T-cell (primary cell): ENCODE results near the gene S100P. TPM values are rescaled to one million over a fixed set of nuclear protein-coding genes. Genes with fewer than 3 reads are reported as not detected.

Experiments
- ATAC-seq, 4 experiments: fragments of 200-7000 bp in 3 of 4; fragments of 150-1000 bp in 1 of 4; cut with Tn5 transposase; replicated peaks in 1 of 4; 1 replicate in 3 of 4; 2 replicates in 1 of 4; pipeline ENCODE4 v1.10.0; 2021; ENCODE audit warnings: moderate library complexity in 3 of 4, mild to moderate bottlenecking in 2 of 4, moderate number of reproducible peaks in 1 of 4
- CTCF ChIA-PET, 2 donors: fragments of 300-600 bp; sonication (Branson Sonifier 250); formaldehyde crosslinking; loops; one replicate each; lab custom pipeline; 2022; ENCODE audit warnings: antibody characterized with exemption in 2 of 2; lab: Charles Lee
- POLR2A ChIA-PET, 2 donors: fragments of 300-600 bp; sonication (Branson Sonifier 250); formaldehyde crosslinking; loops; one replicate each; lab custom pipeline; 2022; ENCODE audit warnings: antibody characterized with exemption in 2 of 2; lab: Charles Lee
- DNase-seq, 35 experiments: peaks; one replicate each; pipeline versions ENCODE4 v3.0.0 to v3.0.0-alpha.2; 2013 to 2023
- H3K27ac ChIP-seq: one replicate; pipeline ENCODE4 v1.5.1; 2013; ENCODE audit warnings: low read length
- H3K27me3 ChIP-seq, 2 experiments: replicated peaks in 1 of 2; 1 replicate in 1 of 2; 2 replicates in 1 of 2; pipeline versions ENCODE4 v1.6.1 to v1.7.0; 2013; ENCODE audit warnings: low read length in 1 of 2, mixed read lengths in 1 of 2; ENCODE audit not compliant: control insufficient read depth in 2 of 2, insufficient read depth in 2 of 2; ENCODE audit errors: extremely low read depth in 1 of 2
- H3K36me3 ChIP-seq, 2 donors: 1 replicate in 1 of 2; 2 replicates in 1 of 2; pipeline versions ENCODE4 v1.6.1 to v1.7.0; 2013; ENCODE audit warnings: low read length in 1 of 2; ENCODE audit not compliant: control insufficient read depth in 2 of 2, insufficient read depth in 1 of 2; ENCODE audit errors: extremely low read depth in 1 of 2
- H3K4me1 ChIP-seq, 2 experiments: 1 replicate in 1 of 2; 2 replicates in 1 of 2; pipeline versions ENCODE4 v1.6.1 to v1.7.0; 2013; ENCODE audit warnings: low read length in 2 of 2, mixed read lengths in 1 of 2; ENCODE audit not compliant: insufficient read depth in 2 of 2, control insufficient read depth in 1 of 2; ENCODE audit errors: extremely low read depth in 1 of 2
- H3K4me3 ChIP-seq, 2 donors: 1 replicate in 1 of 2; 2 replicates in 1 of 2; pipeline versions ENCODE4 v1.5.1 to v1.7.0; 2013; ENCODE audit warnings: mild to moderate bottlenecking in 2 of 2, low read length in 1 of 2, moderate library complexity in 1 of 2; ENCODE audit not compliant: control insufficient read depth in 1 of 2; ENCODE audit errors: extremely low read depth in 1 of 2
- H3K9me3 ChIP-seq: 2 replicates; pipeline ENCODE4 v1.7.0; 2013
- H3K27ac Mint-ChIP-seq, 2 donors: one replicate each; pipeline ENCODE4 v1.8.0; 2020 to 2021; ENCODE audit warnings: mild to moderate bottlenecking in 2 of 2, mixed read lengths in 2 of 2
- H3K27me3 Mint-ChIP-seq, 2 donors: one replicate each; pipeline ENCODE4 v1.8.0; 2021 to 2022; ENCODE audit warnings: mixed read lengths in 2 of 2
- H3K36me3 Mint-ChIP-seq: one replicate; pipeline ENCODE4 v1.8.0; 2021; ENCODE audit warnings: mixed read lengths
- H3K4me1 Mint-ChIP-seq, 3 donors: one replicate each; pipeline ENCODE4 v1.8.0; 2020 to 2022; ENCODE audit warnings: mixed read lengths in 3 of 3, mild to moderate bottlenecking in 1 of 3
- H3K4me3 Mint-ChIP-seq, 3 donors: one replicate each; pipeline ENCODE4 v1.8.0; 2020 to 2022; ENCODE audit warnings: mild to moderate bottlenecking in 3 of 3, mixed read lengths in 3 of 3, moderate library complexity in 3 of 3
- H3K9me3 Mint-ChIP-seq, 3 donors: one replicate each; pipeline ENCODE4 v1.8.0; 2020 to 2022; ENCODE audit warnings: mixed read lengths in 3 of 3
- WGBS: methylation state at CpG from one replicate; pipeline ENCODE4 v1.1.5; 2013; ENCODE audit warnings: missing lambda C conversion rate; ENCODE audit not compliant: insufficient coverage; 5-methylcytosine and 5-hydroxymethylcytosine counted together
- total RNA-seq, 35 experiments: library from RNA in 6 of 35; stranded (reverse) in 6 of 35; fragments of 120-200 nt in 1 of 35; gene quantifications; one replicate each; pipeline versions ENCODE4 v1.2.1 to v1.2.4 and lab custom pipeline; 2013 to 2026

S100P gene
- total RNA-seq, 5 donors from 2014 or later (not counting 1 experiment from before 2014, with no cell fraction given) = 0.70 to 3.8 (median 1.9) TPM; not detected in 1

DNA sequence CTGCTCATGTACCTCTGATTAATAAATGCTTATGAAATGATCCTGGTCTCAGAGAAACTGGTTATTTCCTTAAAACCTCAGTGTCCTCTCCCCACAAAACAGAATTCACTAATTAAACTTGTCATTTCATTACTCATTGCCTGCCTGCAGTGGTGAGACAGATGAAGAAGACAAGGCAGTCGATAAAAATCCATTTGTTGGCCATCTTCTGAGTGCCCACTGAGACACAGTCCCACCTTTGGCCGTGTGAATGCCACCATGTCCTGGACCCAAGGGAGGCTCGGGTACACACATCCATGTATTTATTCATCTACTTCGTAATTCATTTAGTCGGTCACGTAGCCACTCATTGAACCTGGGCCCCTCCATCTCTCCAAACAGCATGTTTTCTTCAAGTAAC lies 3.5 kb downstream of the S100P start:
- ChIA-PET CTCF (interaction anchor here (1.4 to 2.2 kb wide), 2 partner anchors 22 kb away, joined by 4 to 37 read pairs; no protein-coding TSS in a partner anchor), POLR2A (interaction anchor here in 1 of 2 donors (1.3 kb wide), 1 partner anchor 23 kb away, joined by 4 read pairs; a partner anchor contains a TSS)
- 100% methylated on average over 1 of the region's 6 CpGs for WGBS
- peak overlapping the region; percentile 95 to 97 for H3K27ac Mint-ChIP-seq
- Histone ChIP-seq H3K36me3 (peaks cover 0 to 9% of the 10 kb centered on the region in 2 donors), H3K27me3 (no peaks in the 10 kb centered on the region), H3K9me3 (no peaks in the 10 kb centered on the region), H3K27ac (peak overlapping the region; percentile 87), H3K4me1 (peaks cover 67 to 84% of the 10 kb centered on the region in 2 experiments), H3K4me3 (no peak overlapping the region)
- ATAC-seq (no peak), DNase-seq (no peak)
- H3K4me3 Mint-ChIP-seq = peak overlapping the region in 1 of 3 donors; percentile 65
- peaks cover 14% of the 10 kb centered on the region for H3K36me3 Mint-ChIP-seq
- H3K4me1 Mint-ChIP-seq = peaks cover 69 to 84% (median 77%) of the 10 kb centered on the region in 3 donors
- H3K9me3 Mint-ChIP-seq = no peaks in the 10 kb centered on the region
- no peaks in the 10 kb centered on the region for H3K27me3 Mint-ChIP-seq

DNA sequence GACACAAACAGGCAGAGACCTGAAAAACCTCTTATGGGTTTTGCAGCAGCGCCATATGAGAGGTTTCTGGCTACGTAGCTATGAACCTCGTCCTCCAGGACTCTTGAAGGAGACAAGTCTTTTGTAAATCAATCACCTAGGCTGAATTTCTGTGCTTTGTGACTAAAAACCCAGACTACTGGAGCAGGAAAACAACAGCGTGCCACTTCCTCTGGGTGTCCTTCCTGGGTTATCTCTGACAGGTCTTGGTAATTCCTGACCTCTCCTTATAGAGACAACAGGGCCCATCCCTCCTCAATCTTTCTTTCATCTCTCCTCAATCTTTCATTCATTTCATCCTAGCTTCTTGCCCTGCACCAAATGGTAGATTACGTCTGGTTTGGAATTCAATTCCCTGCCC lies 5.7 kb downstream of the S100P start:
- CTCF ChIA-PET = interaction anchor here (0.6 to 2.1 kb wide), 4 partner anchors 24 to 346 kb away, joined by 3 to 13 read pairs (median 3); a partner anchor contains a TSS

DNA sequence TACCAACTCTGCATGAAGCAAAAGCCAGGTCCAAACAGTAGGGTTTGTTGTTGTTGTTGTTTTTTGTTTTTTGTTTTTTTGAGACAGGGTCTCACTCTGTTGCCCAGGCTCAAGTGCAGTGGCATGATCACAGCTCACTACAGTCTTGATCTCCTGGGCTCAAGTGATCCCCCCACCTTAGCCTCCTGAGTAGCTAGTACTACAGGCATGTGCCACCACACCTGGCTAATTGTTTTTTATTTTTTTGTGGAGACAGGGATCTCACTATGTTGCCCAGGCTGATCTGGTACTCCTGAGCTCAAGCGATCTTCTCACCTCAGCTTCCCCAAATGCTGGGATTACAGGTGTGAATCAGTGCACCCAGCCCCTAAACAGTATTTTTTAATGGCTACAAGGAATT lies 6.2 kb downstream of the S100P start:
- H3K36me3 Mint-ChIP-seq = peaks cover 34% of the 10 kb centered on the region
- peak overlapping the region; percentile 95 to 97 for H3K27ac Mint-ChIP-seq
- Histone ChIP-seq H3K27me3 (no peaks in the 10 kb centered on the region), H3K36me3 (peaks cover 0 to 19% of the 10 kb centered on the region in 2 donors), H3K4me3 (no peak overlapping the region), H3K4me1 (peaks cover 44 to 56% of the 10 kb centered on the region in 2 experiments), H3K9me3 (no peaks in the 10 kb centered on the region), H3K27ac (peak overlapping the region; percentile 64)
- no peaks in the 10 kb centered on the region for H3K9me3 Mint-ChIP-seq
- no CpG with 5 or more reads among the region's 1 CpG for WGBS
- ATAC-seq = no peak
- CTCF ChIA-PET = interaction anchor here (1.0 to 2.1 kb wide), 4 partner anchors 19 to 25 kb away, joined by 3 to 13 read pairs (median 4); a partner anchor contains a TSS
- no peak for DNase-seq
- POLR2A ChIA-PET = interaction anchor here in 1 of 2 donors (0.8 to 1.1 kb wide), 3 partner anchors 17 to 25 kb away, joined by 3 read pairs; no protein-coding TSS in a partner anchor
- H3K4me3 Mint-ChIP-seq = peak overlapping the region in 2 of 3 donors; percentile 2 to 62
- H3K4me1 Mint-ChIP-seq = peaks cover 58 to 77% (median 68%) of the 10 kb centered on the region in 3 donors
- no peaks in the 10 kb centered on the region for H3K27me3 Mint-ChIP-seq

More for the DNA sequence above, 5.7 kb downstream of the S100P start:
- DNase-seq (no peak), ATAC-seq (no peak)
- Histone ChIP-seq H3K4me3 (no peak overlapping the region), H3K27me3 (no peaks in the 10 kb centered on the region), H3K27ac (peak overlapping the region; percentile 64), H3K4me1 (peaks cover 45 to 61% of the 10 kb centered on the region in 2 experiments), H3K9me3 (no peaks in the 10 kb centered on the region), H3K36me3 (peaks cover 0 to 17% of the 10 kb centered on the region in 2 donors)
- Mint-ChIP-seq H3K27me3 (no peaks in the 10 kb centered on the region), H3K27ac (peak overlapping the region; percentile 95 to 97), H3K4me3 (peak overlapping the region; percentile 2 to 62 (median 5)), H3K9me3 (no peaks in the 10 kb centered on the region), H3K36me3 (peaks cover 28% of the 10 kb centered on the region), H3K4me1 (peaks cover 58 to 77% (median 68%) of the 10 kb centered on the region in 3 donors)
- 64% methylated on average over 5 of the region's 5 CpGs for WGBS
- POLR2A ChIA-PET = interaction anchor here in 1 of 2 donors (0.8 to 1.1 kb wide), 3 partner anchors 17 to 24 kb away, joined by 3 read pairs; no protein-coding TSS in a partner anchor

DNA sequence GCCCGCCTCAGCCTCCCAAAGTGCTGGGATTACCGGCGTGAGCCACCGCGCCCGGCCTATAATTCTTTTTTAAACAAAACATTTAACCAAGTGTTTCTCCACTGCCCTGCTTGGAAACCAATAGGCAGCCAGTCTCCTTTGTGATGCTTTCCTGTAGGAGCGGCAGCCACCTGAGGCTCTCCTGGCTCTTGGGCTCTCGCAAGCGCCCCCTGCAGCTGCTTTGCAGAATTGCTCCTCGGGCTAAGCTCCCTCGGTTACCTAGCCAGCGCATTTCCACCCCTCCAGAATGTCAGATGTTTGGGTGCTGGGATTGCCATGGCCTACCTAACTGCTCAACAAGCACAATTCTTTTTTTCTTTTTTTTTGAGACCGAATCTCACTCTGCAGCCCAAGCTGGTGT lies 7.7 kb downstream of the S100P start:
- H3K27ac Mint-ChIP-seq = peak overlapping the region in 1 of 2 donors; percentile 15

DNA sequence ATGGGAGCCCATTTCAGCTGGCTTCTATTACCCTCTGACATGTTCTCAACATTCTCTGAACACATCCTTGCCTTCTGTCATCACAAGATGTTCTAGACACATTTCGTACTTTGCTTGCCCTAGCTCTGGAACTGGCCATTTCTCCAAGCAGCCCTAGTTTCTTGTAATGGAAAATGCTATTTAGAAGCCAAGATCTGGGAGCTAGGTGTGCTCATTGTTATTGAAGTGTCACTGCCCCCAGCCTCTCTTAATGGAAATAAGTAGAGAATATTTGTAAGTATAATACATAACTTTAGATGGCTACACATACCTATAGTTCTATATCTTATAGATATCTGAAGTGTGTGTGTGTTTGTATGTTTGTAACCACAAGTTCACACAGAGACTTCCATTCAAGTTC lies 9.1 kb downstream of the S100P start:
- CTCF ChIA-PET = interaction anchor here (1.7 to 1.8 kb wide), 2 partner anchors 27 to 28 kb away, joined by 7 to 18 read pairs; no protein-coding TSS in a partner anchor
- Histone ChIP-seq H3K36me3 (peaks cover 0 to 34% of the 10 kb centered on the region in 2 donors), H3K4me3 (no peak overlapping the region), H3K27ac (no peak overlapping the region), H3K4me1 (peaks cover 40 to 43% of the 10 kb centered on the region in 2 experiments), H3K27me3 (no peaks in the 10 kb centered on the region), H3K9me3 (no peaks in the 10 kb centered on the region)
- H3K4me3 Mint-ChIP-seq = no peak overlapping the region
- whole genome bisulfite sequencing = no CpG with 5 or more reads among the region's 1 CpG
- no peak for DNase-seq
- no peaks in the 10 kb centered on the region for H3K9me3 Mint-ChIP-seq
- H3K27me3 Mint-ChIP-seq = no peaks in the 10 kb centered on the region
- H3K4me1 Mint-ChIP-seq = peaks cover 63 to 80% (median 73%) of the 10 kb centered on the region in 3 donors
- peak overlapping the region; percentile 56 to 70 for H3K27ac Mint-ChIP-seq
- no peak for ATAC-seq
- POLR2A ChIA-PET = no interaction called here
- H3K36me3 Mint-ChIP-seq = peaks cover 56% of the 10 kb centered on the region

More for the DNA sequence above, 7.7 kb downstream of the S100P start:
- Mint-ChIP-seq H3K9me3 (no peaks in the 10 kb centered on the region), H3K27me3 (no peaks in the 10 kb centered on the region), H3K4me1 (peaks cover 59 to 77% (median 69%) of the 10 kb centered on the region in 3 donors), H3K36me3 (peaks cover 45% of the 10 kb centered on the region), H3K4me3 (no peak overlapping the region)
- peaks cover 39 to 43% of the 10 kb centered on the region in 2 experiments for H3K4me1 ChIP-seq
- ChIA-PET CTCF (interaction anchor here (0.7 to 1.8 kb wide), 6 partner anchors 8 to 39 kb away, joined by 3 to 18 read pairs (median 4); partner anchors contain the start of gene MRFAP1L1 (in 1 of the 2)), POLR2A (no interaction called here)
- H3K27me3 ChIP-seq = no peaks in the 10 kb centered on the region
- WGBS = 74% methylated on average over 6 of the region's 13 CpGs
- no peaks in the 10 kb centered on the region for H3K9me3 ChIP-seq
- DNase-seq = peak in 13 of 35 experiments; percentile 15 to 65 (median 37)
- no peak overlapping the region for H3K4me3 ChIP-seq
- peaks cover 0 to 25% of the 10 kb centered on the region in 2 donors for H3K36me3 ChIP-seq
- no peak for ATAC-seq
- H3K27ac ChIP-seq = no peak overlapping the region

DNA sequence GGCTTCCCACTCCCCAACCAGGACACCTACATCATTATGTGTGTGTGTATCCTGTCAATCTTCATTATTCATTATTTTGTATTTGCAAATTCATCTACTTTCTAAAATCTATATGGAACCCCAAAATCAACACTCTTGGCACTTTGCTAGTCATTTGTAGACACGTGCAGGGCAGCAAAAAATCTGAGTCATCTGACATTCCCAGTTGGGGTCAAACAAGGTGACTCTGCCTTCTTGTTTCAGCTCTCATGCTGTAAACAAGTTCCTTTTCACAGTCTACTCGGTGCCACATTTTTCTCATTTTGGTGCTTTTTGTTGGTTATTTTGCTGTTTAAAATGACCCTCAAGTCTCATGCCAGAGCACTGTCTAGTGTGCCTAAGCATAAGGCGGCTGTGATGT lies 10.1 kb downstream of the S100P start:
- Mint-ChIP-seq H3K4me1 (peaks cover 67 to 82% (median 76%) of the 10 kb centered on the region in 3 donors), H3K27ac (peak overlapping the region; percentile 84 to 86), H3K4me3 (no peak overlapping the region), H3K9me3 (no peaks in the 10 kb centered on the region), H3K36me3 (peaks cover 66% of the 10 kb centered on the region), H3K27me3 (no peaks in the 10 kb centered on the region)
- Histone ChIP-seq H3K4me3 (no peak overlapping the region), H3K36me3 (peaks cover 0 to 38% of the 10 kb centered on the region in 2 donors), H3K27ac (no peak overlapping the region), H3K9me3 (no peaks in the 10 kb centered on the region), H3K27me3 (no peaks in the 10 kb centered on the region), H3K4me1 (peaks cover 34 to 46% of the 10 kb centered on the region in 2 experiments)
- no peak for ATAC-seq
- 63% methylated on average over 2 of the region's 3 CpGs for WGBS
- ChIA-PET POLR2A (interaction anchor here in 1 of 2 donors (0.6 kb wide), 1 partner anchor 30 kb away, joined by 3 read pairs; no protein-coding TSS in a partner anchor), CTCF (interaction anchor here (1.1 to 3.8 kb wide), 2 partner anchors 29 kb away, joined by 3 to 18 read pairs; no protein-coding TSS in a partner anchor)
- DNase-seq = no peak
